Stimulated activated CD4-positive, alpha-beta T cell treated with anti-CD3 and anti-CD28 coated beads, Interleukin-1b, Interleukin-23, amount 100 ng/mL, for 48 hours (primary cell): ENCODE data around the gene FLOT1.
A peak's percentile ranks its signal among the peaks of the same experiment; 100 is the strongest.
"Not testable (repeated sequence)": the region's sequence is repeated elsewhere in the genome, so short reads cannot be mapped to it uniquely, and the experiment has no call there.

Experiments used
- DNase-seq: peaks from one replicate; pipeline ENCODE4 v3.0.0-alpha.2; 2020

FLOT1 gene

GRCh38 chr6:30743099-30744053, 889 bp upstream of the FLOT1 start:
- DNase-seq = peak; percentile 54

- DNase-seq = no peak
Observed at GRCh38 chr6:30741789-30742315, 635 bp downstream of the FLOT1 start.

GRCh38 chr6:30741063-30741779, 1.3 kb downstream of the FLOT1 start:
- no peak for DNase-seq

- DNase-seq = no peak
Observed at GRCh38 chr6:30740540-30740870, 2.0 kb downstream of the FLOT1 start.

- DNase-seq = no peak
Observed at GRCh38 chr6:30738532-30738931, 4.0 kb downstream of the FLOT1 start.

GRCh38 chr6:30735668-30736314, 6.7 kb downstream of the FLOT1 start:
- peak; percentile 54 for DNase-seq

GRCh38 chr6:30732237-30732943, 10.1 kb downstream of the FLOT1 start:
- no peak for DNase-seq

GRCh38 chr6:30730601-30731435, 11.7 kb downstream of the FLOT1 start:
- DNase-seq = peak; percentile 91

GRCh38 chr6:30727920-30728553, 14.4 kb downstream of the FLOT1 start:
- no peak for DNase-seq

- DNase-seq = no peak
Observed at GRCh38 chr6:30726506-30727413, 15.7 kb downstream of the FLOT1 start.

GRCh38 chr6:30725713-30726505, 16.6 kb downstream of the FLOT1 start:
- no peak for DNase-seq

GRCh38 chr6:30724906-30725667, 17.4 kb downstream of the FLOT1 start:
- DNase-seq = no peak

GRCh38 chr6:30723843-30724741, 18.4 kb downstream of the FLOT1 start:
- not testable (repeated sequence) for DNase-seq

GRCh38 chr6:30723159-30723842, 19.2 kb downstream of the FLOT1 start:
- DNase-seq = not testable (repeated sequence)

- DNase-seq = peak; percentile 81
Observed at GRCh38 chr6:30722280-30723112, 20.0 kb downstream of the FLOT1 start.

GRCh38 chr6:30722025-30722279, 20.5 kb downstream of the FLOT1 start:
- DNase-seq = not testable (repeated sequence)
